ENCODE data around the gene PECR.

The PECR gene

DNA sequence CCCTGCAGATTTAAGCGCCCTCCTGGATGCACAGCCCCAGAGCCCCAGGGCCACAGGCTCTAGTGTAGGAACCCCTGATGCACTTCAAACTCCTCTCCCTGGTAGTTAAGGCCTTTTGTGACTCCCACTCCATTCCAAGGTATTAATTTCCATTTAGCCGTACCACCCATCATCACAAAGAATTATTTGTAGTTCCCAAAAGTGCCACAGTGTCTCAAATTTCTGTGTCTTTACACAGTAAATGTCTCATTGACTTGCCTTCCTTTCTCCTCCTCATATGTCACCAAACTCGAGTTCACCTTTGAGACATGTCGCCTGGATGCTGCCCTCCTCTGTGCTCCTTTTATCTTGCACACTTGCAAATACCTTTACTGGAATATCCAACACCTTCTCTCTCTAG lies 25.9 kb downstream of the PECR start (continued):
- TF ChIP-seq, protein P1, sequence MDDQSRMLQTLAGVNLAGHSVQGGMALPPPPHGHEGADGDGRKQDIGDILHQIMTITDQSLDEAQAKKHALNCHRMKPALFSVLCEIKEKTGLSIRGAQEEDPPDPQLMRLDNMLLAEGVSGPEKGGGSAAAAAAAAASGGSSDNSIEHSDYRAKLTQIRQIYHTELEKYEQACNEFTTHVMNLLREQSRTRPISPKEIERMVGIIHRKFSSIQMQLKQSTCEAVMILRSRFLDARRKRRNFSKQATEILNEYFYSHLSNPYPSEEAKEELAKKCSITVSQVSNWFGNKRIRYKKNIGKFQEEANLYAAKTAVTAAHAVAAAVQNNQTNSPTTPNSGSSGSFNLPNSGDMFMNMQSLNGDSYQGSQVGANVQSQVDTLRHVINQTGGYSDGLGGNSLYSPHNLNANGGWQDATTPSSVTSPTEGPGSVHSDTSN (CRISPR knock-in tag; IDR thresholded peaks at IDR 0.05): no peak
- TF ChIP-seq ZNF391 (tag by site-specific recombination; IDR thresholded peaks at IDR 0.05; ENCODE audit: borderline replicate concordance, low read depth) (no peak), ZNF776 (tag by site-specific recombination; IDR thresholded peaks at IDR 0.05; ENCODE audit: borderline replicate concordance) (no peak)
- TF ChIP-seq, protein P2, sequence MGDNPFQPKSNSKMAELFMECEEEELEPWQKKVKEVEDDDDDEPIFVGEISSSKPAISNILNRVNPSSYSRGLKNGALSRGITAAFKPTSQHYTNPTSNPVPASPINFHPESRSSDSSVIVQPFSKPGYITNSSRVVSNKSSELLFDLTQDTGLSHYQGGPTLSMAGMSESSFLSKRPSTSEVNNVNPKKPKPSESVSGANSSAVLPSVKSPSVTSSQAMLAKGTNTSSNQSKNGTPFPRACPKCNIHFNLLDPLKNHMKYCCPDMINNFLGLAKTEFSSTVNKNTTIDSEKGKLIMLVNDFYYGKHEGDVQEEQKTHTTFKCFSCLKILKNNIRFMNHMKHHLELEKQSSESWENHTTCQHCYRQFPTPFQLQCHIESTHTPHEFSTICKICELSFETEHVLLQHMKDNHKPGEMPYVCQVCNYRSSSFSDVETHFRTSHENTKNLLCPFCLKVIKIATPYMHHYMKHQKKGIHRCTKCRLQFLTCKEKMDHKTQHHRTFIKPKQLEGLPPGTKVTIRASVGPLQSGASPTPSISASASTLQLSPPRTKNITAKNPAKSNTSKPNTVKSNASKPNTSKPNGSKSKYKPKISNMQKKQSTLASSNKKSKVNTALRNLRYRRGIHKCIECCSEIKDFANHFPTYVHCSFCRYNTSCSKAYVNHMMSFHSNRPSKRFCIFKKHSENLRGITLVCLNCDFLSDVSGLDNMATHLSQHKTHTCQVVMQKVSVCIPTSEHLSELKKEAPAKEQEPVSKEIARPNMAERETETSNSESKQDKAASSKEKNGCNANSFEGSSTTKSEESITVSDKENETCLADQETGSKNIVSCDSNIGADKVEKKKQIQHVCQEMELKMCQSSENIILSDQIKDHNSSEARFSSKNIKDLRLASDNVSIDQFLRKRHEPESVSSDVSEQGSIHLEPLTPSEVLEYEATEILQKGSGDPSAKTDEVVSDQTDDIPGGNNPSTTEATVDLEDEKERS (tag by site-specific recombination; IDR thresholded peaks at IDR 0.05): no peak

DNA sequence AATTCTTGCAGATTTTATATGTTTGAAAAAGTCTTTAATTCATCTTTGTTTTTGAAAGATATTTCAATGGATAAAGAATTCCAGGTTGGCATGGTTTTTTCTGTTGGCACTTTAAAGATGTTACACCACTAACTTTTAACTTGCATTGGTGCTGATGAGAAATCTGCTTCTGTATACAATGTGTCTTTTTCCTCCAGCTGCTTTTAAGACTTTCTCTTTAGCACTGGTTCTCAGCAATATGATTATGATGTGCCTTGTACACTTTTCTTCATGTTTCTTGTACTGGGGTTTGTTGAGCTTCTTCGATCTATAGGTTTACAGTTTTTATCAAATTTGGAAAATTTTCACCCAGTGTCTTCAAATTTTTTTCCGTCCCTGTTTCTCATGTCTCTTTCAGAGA lies 29.2 kb downstream of the PECR start:
- ChIA-PET POLR2A (no interaction called here), CTCF (interaction anchor here (0.6 to 1.1 kb wide), 2 partner anchors 18 to 21 kb away, joined by 3 to 4 read pairs; no protein-coding TSS in a partner anchor)
- H3K36me3 ChIP-seq (ENCODE audit: control insufficient read depth in 2 of 2, insufficient read depth in 1 of 2, low read length in 2 of 2): peaks cover 21 to 25% of the 10 kb centered on the region in 2 experiments
- no peak overlapping the region for H3K27ac ChIP-seq (ENCODE audit: extremely low read depth, low read depth, low read length)
- TF ChIP-seq, protein P3, sequence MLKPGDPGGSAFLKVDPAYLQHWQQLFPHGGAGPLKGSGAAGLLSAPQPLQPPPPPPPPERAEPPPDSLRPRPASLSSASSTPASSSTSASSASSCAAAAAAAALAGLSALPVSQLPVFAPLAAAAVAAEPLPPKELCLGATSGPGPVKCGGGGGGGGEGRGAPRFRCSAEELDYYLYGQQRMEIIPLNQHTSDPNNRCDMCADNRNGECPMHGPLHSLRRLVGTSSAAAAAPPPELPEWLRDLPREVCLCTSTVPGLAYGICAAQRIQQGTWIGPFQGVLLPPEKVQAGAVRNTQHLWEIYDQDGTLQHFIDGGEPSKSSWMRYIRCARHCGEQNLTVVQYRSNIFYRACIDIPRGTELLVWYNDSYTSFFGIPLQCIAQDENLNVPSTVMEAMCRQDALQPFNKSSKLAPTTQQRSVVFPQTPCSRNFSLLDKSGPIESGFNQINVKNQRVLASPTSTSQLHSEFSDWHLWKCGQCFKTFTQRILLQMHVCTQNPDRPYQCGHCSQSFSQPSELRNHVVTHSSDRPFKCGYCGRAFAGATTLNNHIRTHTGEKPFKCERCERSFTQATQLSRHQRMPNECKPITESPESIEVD (tag by site-specific recombination; IDR thresholded peaks at IDR 0.05): no peak
- TF ChIP-seq ZNF239 (tag by site-specific recombination; IDR thresholded peaks at IDR 0.05) (no peak), WT1 (tag by site-specific recombination; IDR thresholded peaks at IDR 0.05) (no peak), ZNF174 (tag by site-specific recombination; IDR thresholded peaks at IDR 0.05) (no peak), SALL2 (tag by site-specific recombination; IDR thresholded peaks at IDR 0.05; ENCODE audit: borderline replicate concordance) (no peak), ZNF324 (tag by site-specific recombination; IDR thresholded peaks at IDR 0.05) (no peak), RBAK (tag by site-specific recombination; IDR thresholded peaks at IDR 0.05) (no peak), ZNF24 (tag by site-specific recombination; IDR thresholded peaks at IDR 0.05) (no peak), ZNF670 (tag by site-specific recombination; IDR thresholded peaks at IDR 0.05; ENCODE audit: low read depth) (no peak), KLF8 (tag by site-specific recombination; IDR thresholded peaks at IDR 0.05) (no peak)
- TF ChIP-seq, protein P4, sequence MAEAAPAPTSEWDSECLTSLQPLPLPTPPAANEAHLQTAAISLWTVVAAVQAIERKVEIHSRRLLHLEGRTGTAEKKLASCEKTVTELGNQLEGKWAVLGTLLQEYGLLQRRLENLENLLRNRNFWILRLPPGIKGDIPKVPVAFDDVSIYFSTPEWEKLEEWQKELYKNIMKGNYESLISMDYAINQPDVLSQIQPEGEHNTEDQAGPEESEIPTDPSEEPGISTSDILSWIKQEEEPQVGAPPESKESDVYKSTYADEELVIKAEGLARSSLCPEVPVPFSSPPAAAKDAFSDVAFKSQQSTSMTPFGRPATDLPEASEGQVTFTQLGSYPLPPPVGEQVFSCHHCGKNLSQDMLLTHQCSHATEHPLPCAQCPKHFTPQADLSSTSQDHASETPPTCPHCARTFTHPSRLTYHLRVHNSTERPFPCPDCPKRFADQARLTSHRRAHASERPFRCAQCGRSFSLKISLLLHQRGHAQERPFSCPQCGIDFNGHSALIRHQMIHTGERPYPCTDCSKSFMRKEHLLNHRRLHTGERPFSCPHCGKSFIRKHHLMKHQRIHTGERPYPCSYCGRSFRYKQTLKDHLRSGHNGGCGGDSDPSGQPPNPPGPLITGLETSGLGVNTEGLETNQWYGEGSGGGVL (tag by site-specific recombination; IDR thresholded peaks at IDR 0.05): no peak
- TF ChIP-seq, protein P5, sequence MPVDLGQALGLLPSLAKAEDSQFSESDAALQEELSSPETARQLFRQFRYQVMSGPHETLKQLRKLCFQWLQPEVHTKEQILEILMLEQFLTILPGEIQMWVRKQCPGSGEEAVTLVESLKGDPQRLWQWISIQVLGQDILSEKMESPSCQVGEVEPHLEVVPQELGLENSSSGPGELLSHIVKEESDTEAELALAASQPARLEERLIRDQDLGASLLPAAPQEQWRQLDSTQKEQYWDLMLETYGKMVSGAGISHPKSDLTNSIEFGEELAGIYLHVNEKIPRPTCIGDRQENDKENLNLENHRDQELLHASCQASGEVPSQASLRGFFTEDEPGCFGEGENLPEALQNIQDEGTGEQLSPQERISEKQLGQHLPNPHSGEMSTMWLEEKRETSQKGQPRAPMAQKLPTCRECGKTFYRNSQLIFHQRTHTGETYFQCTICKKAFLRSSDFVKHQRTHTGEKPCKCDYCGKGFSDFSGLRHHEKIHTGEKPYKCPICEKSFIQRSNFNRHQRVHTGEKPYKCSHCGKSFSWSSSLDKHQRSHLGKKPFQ (tag by site-specific recombination; IDR thresholded peaks at IDR 0.05): no peak
- H3K4me1 ChIP-seq (ENCODE audit: control insufficient read depth, insufficient read depth, low read length): no peaks in the 10 kb centered on the region
- H3K4me3 ChIP-seq (ENCODE audit: low read depth, low read length): no peak overlapping the region
- no peaks in the 10 kb centered on the region for H3K9me3 ChIP-seq (ENCODE audit: control insufficient read depth, insufficient read depth, low read depth, low read length)
